Esophagus muscularis mucosa (tissue), 4 donors: ENCODE results near the gene SPINK4. TPM values are rescaled to one million over a fixed set of nuclear protein-coding genes. Genes with fewer than 3 reads are reported as not detected.

Experiments
- DNase-seq: peaks from one replicate; pipeline ENCODE4 v3.0.0-alpha.2; 2017; ENCODE audit errors: extremely low spot score
- H3K27ac ChIP-seq, 4 donors: fragments of 200-600 bp; sonication (generic); replicated peaks in 1 of 4; 1 replicate in 3 of 4; 2 replicates in 1 of 4; pipeline ENCODE4 v1.5.1; 2016 to 2019; ENCODE audit warnings: mild to moderate bottlenecking in 1 of 4
- H3K27me3 ChIP-seq, 4 donors: fragments of 200-600 bp; sonication (generic); one replicate each; pipeline versions ENCODE4 v1.5.1 to v1.6.0; 2016 to 2019
- H3K36me3 ChIP-seq, 4 donors: fragments of 200-600 bp; sonication (generic); one replicate each; pipeline ENCODE4 v1.5.1; 2016 to 2019
- H3K4me1 ChIP-seq, 4 donors: fragments of 200-600 bp; sonication (generic); one replicate each; pipeline ENCODE4 v1.5.1; 2016 to 2019
- H3K4me3 ChIP-seq, 4 donors: fragments of 200-600 bp; sonication (generic); 1 replicate in 2 of 4; 2 replicates in 2 of 4; pipeline ENCODE4 v1.5.1; 2016 to 2019; ENCODE audit warnings: mild to moderate bottlenecking in 4 of 4, moderate library complexity in 1 of 4
- H3K9me3 ChIP-seq, 4 donors: fragments of 200-600 bp; sonication (generic); 1 replicate in 3 of 4; 2 replicates in 1 of 4; pipeline ENCODE4 v1.5.1; 2016 to 2019
- CTCF ChIP-seq, 3 experiments: fragments of 200-600 bp in 2 of 3; fragments of 450-650 bp in 1 of 3; sonication (generic) in 2 of 3; IDR thresholded peaks; one replicate each; pipeline ENCODE4 v1.5.1; 2017 to 2019; ENCODE audit warnings: antibody characterized with exemption in 3 of 3, mild to moderate bottlenecking in 2 of 3, moderate library complexity in 1 of 3
- EP300 ChIP-seq: sonication (generic); formaldehyde crosslinking; IDR thresholded peaks from one replicate; pipeline ENCODE4 v1.6.1; 2017; ENCODE audit warnings: antibody characterized with exemption
- POLR2A ChIP-seq: fragments of 450-650 bp; IDR thresholded peaks from one replicate; pipeline ENCODE4 v1.6.1; 2017; ENCODE audit warnings: antibody characterized with exemption, moderate library complexity, mild to moderate bottlenecking, low read depth
- POLR2AphosphoS5 ChIP-seq, 2 donors: sonication (generic); formaldehyde crosslinking; IDR thresholded peaks; one replicate each; pipeline ENCODE4 v1.6.1; 2017; ENCODE audit warnings: antibody characterized with exemption in 2 of 2
- WGBS: methylation state at CpG from one replicate; pipeline ENCODE4 v1.1.5; 2018; 5-methylcytosine and 5-hydroxymethylcytosine counted together
- intact Hi-C: fragments of 100-400 bp; cut with DNase I; formaldehyde crosslinking; loops from one replicate; pipeline ENCODE4 v1.15.1; 2023
- total RNA-seq, 4 donors: library from RNA; depleted of rRNA; stranded (reverse); fragments of >200 nt; gene quantifications; one replicate each; pipeline versions ENCODE4 v1.1.0 to v1.2.1, GENCODE V29; 2016

Gene SPINK4
- total RNA-seq, 4 donors from 2014 or later: not detected

- H3K36me3 ChIP-seq: no peaks in the 10 kb centered on the region
- intact Hi-C loops: no loop called here
- no peaks in the 10 kb centered on the region for H3K9me3 ChIP-seq
- no peak overlapping the region for H3K4me3 ChIP-seq
- no peaks in the 10 kb centered on the region for H3K27me3 ChIP-seq
- no peak overlapping the region for H3K27ac ChIP-seq
- no peak for DNase-seq
- 89% methylated on average over 6 of the region's 6 CpGs for WGBS
- peaks cover 0 to 6% (median 3%) of the 10 kb centered on the region in 4 donors for H3K4me1 ChIP-seq
- TF ChIP-seq POLR2A (no peak), CTCF (IDR thresholded peaks at IDR 0.05) (no peak), POLR2AphosphoS5 (IDR thresholded peaks at IDR 0.05) (no peak), EP300 (no peak)
These were observed 7.2 kb upstream of the SPINK4 start for GRCh38 chr9:33232815-33233214.

- intact Hi-C loops: no loop called here
- DNase-seq: no peak
- no peak overlapping the region for H3K4me3 ChIP-seq
These were observed 6.2 kb upstream of the SPINK4 start for GRCh38 chr9:33233626-33234342.

GRCh38 chr9:33234511-33235467 is 5.2 kb upstream of the SPINK4 start:
- no peak for DNase-seq
- no peak for TF ChIP-seq POLR2A
- TF ChIP-seq CTCF (IDR thresholded peaks at IDR 0.05): no peak
- no peak for TF ChIP-seq EP300
- no peak for TF ChIP-seq POLR2AphosphoS5 (IDR thresholded peaks at IDR 0.05)
- Histone ChIP-seq H3K27me3 (no peaks in the 10 kb centered on the region), H3K27ac (no peak overlapping the region), H3K9me3 (no peaks in the 10 kb centered on the region), H3K4me1 (peaks cover 0 to 6% (median 4%) of the 10 kb centered on the region in 4 donors), H3K36me3 (no peaks in the 10 kb centered on the region), H3K4me3 (no peak overlapping the region)
- WGBS: 64% methylated on average over 9 of the region's 9 CpGs
- intact Hi-C loops: no loop called here

More at GRCh38 chr9:33233626-33234342, 6.2 kb upstream of the SPINK4 start:
- no peak for TF ChIP-seq EP300
- TF ChIP-seq POLR2AphosphoS5 (IDR thresholded peaks at IDR 0.05): no peak
- TF ChIP-seq POLR2A: no peak
- no peak for TF ChIP-seq CTCF (IDR thresholded peaks at IDR 0.05)
- peaks cover 0 to 6% (median 3%) of the 10 kb centered on the region in 4 donors for H3K4me1 ChIP-seq
- no peaks in the 10 kb centered on the region for H3K9me3 ChIP-seq
- H3K27me3 ChIP-seq: no peaks in the 10 kb centered on the region
- 20% methylated on average over 1 of the region's 1 CpG for WGBS
- no peak overlapping the region for H3K27ac ChIP-seq
- no peaks in the 10 kb centered on the region for H3K36me3 ChIP-seq

- DNase-seq: no peak
- Histone ChIP-seq H3K4me3 (no peak overlapping the region), H3K9me3 (no peaks in the 10 kb centered on the region), H3K4me1 (peaks cover 0 to 7% (median 5%) of the 10 kb centered on the region in 4 donors), H3K27me3 (peaks cover 0 to 7% (median 0%) of the 10 kb centered on the region in 4 donors), H3K36me3 (no peaks in the 10 kb centered on the region), H3K27ac (no peak overlapping the region)
- TF ChIP-seq POLR2A (no peak), POLR2AphosphoS5 (IDR thresholded peaks at IDR 0.05) (no peak), EP300 (no peak), CTCF (IDR thresholded peaks at IDR 0.05) (no peak)
- 87% methylated on average over 3 of the region's 3 CpGs for WGBS
- intact Hi-C loops: no loop called here
These were observed 3.4 kb upstream of the SPINK4 start for GRCh38 chr9:33236571-33236970.
